ENCODE measurements around the gene MAP1LC3B2.

DNA sequence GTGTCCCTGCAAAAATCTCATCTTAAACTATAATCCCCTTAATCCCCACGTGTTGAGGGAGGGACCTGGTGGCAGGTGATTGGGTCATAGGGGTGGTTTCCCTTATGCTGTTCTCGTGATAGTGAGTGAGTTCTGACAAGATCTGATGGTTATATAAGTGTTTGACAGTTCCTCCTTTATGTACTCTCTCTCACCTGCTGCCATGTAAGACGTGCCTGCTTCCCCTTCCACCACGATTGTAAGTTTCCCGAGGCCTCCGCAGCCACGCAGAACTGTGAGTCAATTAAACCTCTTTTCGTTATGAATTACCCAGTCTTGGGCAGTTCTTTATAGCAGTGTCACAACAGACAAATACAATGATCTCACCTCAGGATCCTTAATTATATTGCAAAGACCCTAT, 45.2 kb upstream of the MAP1LC3B2 start:
- no peak for TF ChIP-seq EZH2phosphoT487 (IDR thresholded peaks at IDR 0.05; ENCODE audit: borderline replicate concordance)
- TF ChIP-seq, protein P1, sequence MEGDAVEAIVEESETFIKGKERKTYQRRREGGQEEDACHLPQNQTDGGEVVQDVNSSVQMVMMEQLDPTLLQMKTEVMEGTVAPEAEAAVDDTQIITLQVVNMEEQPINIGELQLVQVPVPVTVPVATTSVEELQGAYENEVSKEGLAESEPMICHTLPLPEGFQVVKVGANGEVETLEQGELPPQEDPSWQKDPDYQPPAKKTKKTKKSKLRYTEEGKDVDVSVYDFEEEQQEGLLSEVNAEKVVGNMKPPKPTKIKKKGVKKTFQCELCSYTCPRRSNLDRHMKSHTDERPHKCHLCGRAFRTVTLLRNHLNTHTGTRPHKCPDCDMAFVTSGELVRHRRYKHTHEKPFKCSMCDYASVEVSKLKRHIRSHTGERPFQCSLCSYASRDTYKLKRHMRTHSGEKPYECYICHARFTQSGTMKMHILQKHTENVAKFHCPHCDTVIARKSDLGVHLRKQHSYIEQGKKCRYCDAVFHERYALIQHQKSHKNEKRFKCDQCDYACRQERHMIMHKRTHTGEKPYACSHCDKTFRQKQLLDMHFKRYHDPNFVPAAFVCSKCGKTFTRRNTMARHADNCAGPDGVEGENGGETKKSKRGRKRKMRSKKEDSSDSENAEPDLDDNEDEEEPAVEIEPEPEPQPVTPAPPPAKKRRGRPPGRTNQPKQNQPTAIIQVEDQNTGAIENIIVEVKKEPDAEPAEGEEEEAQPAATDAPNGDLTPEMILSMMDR (conservative IDR thresholded peaks at IDR 0.05; ENCODE audit: low read length): no peak

Measured in Loucy (cell line).